HepG2 (cell line): ENCODE measurements around the gene NME8. TPM values are rescaled to one million over a fixed set of nuclear protein-coding genes. Genes with fewer than 3 reads are reported as not detected.

Source experiments
- BHLHE40 ChIP-seq: IDR thresholded peaks from 2 replicates; pipeline ENCODE4 v1.6.1; 2011; ENCODE audit warnings: low read length, improper control_type of control experiment
- FIP1L1 ChIP-seq: fragments of 200-400 bp; formaldehyde crosslinking; IDR thresholded peaks from 2 replicates; pipeline ENCODE4 v1.6.1; 2018; ENCODE audit warnings: low read depth, mild to moderate bottlenecking, low read length, moderate library complexity, borderline replicate concordance; ENCODE audit not compliant: insufficient read depth
- FOXK2 ChIP-seq: fragments of 450-650 bp; IDR thresholded peaks from 2 replicates; pipeline ENCODE4 v1.6.1; 2016
- FOXO1 ChIP-seq: sonication (generic); formaldehyde crosslinking; IDR thresholded peaks from 2 replicates; pipeline ENCODE4 v1.4.0; 2020; ENCODE audit warnings: missing genetic modification reagents
- HNF1B ChIP-seq: sonication (generic); formaldehyde crosslinking; IDR thresholded peaks from 2 replicates; pipeline ENCODE4 v1.5.1; 2020; ENCODE audit warnings: mild to moderate bottlenecking, moderate library complexity, missing genetic modification reagents
- HNF4A ChIP-seq: sonication (generic); formaldehyde crosslinking; IDR thresholded peaks from 2 replicates; pipeline ENCODE4 v1.4.0; 2020; ENCODE audit warnings: missing genetic modification reagents
- HNRNPLL ChIP-seq: fragments of 200-400 bp; formaldehyde crosslinking; IDR thresholded peaks from 2 replicates; pipeline ENCODE4 v1.6.1; 2017; ENCODE audit warnings: mild to moderate bottlenecking, low read depth, low read length; ENCODE audit not compliant: poor library complexity, severe bottlenecking
- NR0B2 ChIP-seq: sonication (generic); formaldehyde crosslinking; IDR thresholded peaks from 2 replicates; pipeline ENCODE4 v1.4.0; 2020; ENCODE audit warnings: mild to moderate bottlenecking, missing genetic modification reagents
- PCBP2 ChIP-seq: fragments of 200-400 bp; formaldehyde crosslinking; optimal IDR thresholded peaks from 2 replicates; pipeline ENCODE3; 2018; ENCODE audit warnings: low read length, low read depth; ENCODE audit not compliant: poor library complexity, severe bottlenecking
- THAP11 ChIP-seq: IDR thresholded peaks from 2 replicates; pipeline ENCODE4 v1.6.1; 2016; ENCODE audit warnings: missing biosample characterization, missing genetic modification reagents
- THAP9 ChIP-seq: sonication (generic); formaldehyde crosslinking; IDR thresholded peaks from 2 replicates; pipeline ENCODE4; 2020; ENCODE audit warnings: missing genetic modification reagents, mild to moderate bottlenecking, borderline replicate concordance
- TOPORS ChIP-seq: sonication (generic); formaldehyde crosslinking; IDR thresholded peaks from 2 replicates; pipeline ENCODE4 v1.8.0; 2023; ENCODE audit warnings: mild to moderate bottlenecking, missing genetic modification reagents
- ZBTB38 ChIP-seq: sonication (generic); formaldehyde crosslinking; IDR thresholded peaks from 2 replicates; pipeline ENCODE4 v1.5.1; 2020; ENCODE audit warnings: mild to moderate bottlenecking, missing genetic modification reagents
- ZNF225 ChIP-seq: sonication (generic); formaldehyde crosslinking; IDR thresholded peaks from 2 replicates; pipeline ENCODE4 v1.4.0; 2020; ENCODE audit warnings: mild to moderate bottlenecking, missing genetic modification reagents
- ZNF230 ChIP-seq: sonication (generic); formaldehyde crosslinking; IDR thresholded peaks from 2 replicates; pipeline ENCODE4 v1.4.0; 2020; ENCODE audit warnings: mild to moderate bottlenecking, missing genetic modification reagents
- ZNF331 ChIP-seq: sonication (generic); formaldehyde crosslinking; IDR thresholded peaks from 2 replicates; pipeline ENCODE4 v1.4.0; 2020; ENCODE audit warnings: missing genetic modification reagents
- ZNF512 ChIP-seq: sonication (generic); formaldehyde crosslinking; IDR thresholded peaks from 2 replicates; pipeline ENCODE4 v1.4.0; 2020; ENCODE audit warnings: mild to moderate bottlenecking, missing genetic modification reagents
- ZNF614 ChIP-seq: IDR thresholded peaks from 2 replicates; pipeline ENCODE4 v1.6.1; 2018; ENCODE audit warnings: missing biosample characterization, missing genetic modification reagents, inconsistent platforms, borderline replicate concordance
- ZNF788 ChIP-seq: sonication (generic); formaldehyde crosslinking; IDR thresholded peaks from 2 replicates; pipeline ENCODE4 v1.5.0; 2020; ENCODE audit warnings: mild to moderate bottlenecking, missing genetic modification reagents, borderline replicate concordance
- ZSCAN21 ChIP-seq: sonication (generic); formaldehyde crosslinking; IDR thresholded peaks from 2 replicates; pipeline ENCODE4 v1.8.0; 2022; ENCODE audit warnings: mild to moderate bottlenecking, missing genetic modification reagents, moderate library complexity, borderline replicate concordance
- polyA plus RNA-seq, 8 experiments: library from polyadenylated mRNA; depleted of rRNA in 3 of 8; stranded (reverse) in 7 of 8; unstranded in 1 of 8; fragments of >200 nt; fragmentation: Illumina TruSeq in 4 of 8; extraction: Trizol in 4 of 8; gene quantifications; 2 replicates each; pipeline versions ENCODE4 v1.2.1 to v1.2.3, GENCODE V29; 2011 to 2016; ENCODE audit warnings: low read depth in 4 of 8, missing spikeins in 1 of 8, mixed read lengths in 1 of 8; ENCODE audit not compliant: insufficient read depth in 1 of 8
- total RNA-seq, 5 experiments: library from RNA; depleted of rRNA; stranded (reverse); fragments of >200 nt; fragmentation: Illumina TruSeq; extraction: Trizol; gene quantifications; 2 replicates each; pipeline ENCODE4 v1.2.3, GENCODE V29; 2016; ENCODE audit warnings: low read depth in 1 of 5

The NME8 gene
- total and polyA plus RNA-seq, 2 of the 13 experiments (the other 11 are each of a cell fraction or from before 2014, with no cell fraction given) = not detected

DNA sequence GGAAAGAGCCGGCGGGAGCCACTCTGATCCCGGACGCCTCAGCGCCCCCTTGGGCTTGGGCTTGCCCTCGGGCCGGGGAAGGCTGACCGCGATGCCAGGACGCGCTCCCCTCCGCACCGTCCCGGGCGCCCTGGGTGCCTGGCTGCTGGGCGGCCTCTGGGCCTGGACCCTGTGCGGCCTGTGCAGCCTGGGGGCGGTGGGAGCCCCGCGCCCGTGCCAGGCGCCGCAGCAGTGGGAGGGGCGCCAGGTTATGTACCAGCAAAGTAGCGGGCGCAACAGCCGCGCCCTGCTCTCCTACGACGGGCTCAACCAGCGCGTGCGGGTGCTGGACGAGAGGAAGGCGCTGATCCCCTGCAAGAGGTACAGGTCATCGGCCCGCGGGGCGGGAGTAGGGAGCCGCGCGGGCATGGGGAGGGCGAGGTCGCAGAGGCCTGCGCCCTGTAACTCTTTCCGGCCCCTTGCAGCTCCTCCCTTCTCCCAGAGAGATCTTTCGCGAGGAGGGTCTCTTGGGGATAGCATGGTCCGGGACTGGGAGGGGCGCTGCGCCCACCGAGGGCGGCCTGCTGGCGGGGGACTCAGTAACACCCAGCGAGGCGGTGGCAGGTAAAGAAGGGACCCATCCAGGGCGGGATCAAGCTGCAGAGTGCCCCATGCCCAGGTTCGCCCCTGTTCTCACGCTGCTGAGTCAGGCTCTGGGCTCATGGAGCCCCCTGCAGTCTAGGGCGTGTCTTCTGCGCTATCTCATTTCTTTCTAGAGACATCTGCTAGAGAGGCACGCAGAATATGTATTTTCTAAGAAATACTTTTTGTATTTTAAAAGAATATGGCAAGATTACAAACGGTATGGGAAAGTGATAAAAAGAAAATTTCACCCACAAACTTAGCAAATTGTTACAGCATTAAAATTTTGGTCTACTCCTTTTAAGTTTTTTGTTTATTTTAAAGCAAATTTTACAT is 72.7 kb downstream of the NME8 start (continued):
- TF ChIP-seq THAP9 (CRISPR knock-in tag) (no peak), HNRNPLL (peak; percentile 83), BHLHE40 (no peak), FOXK2 (no peak), ZNF230 (CRISPR knock-in tag) (no peak), THAP11 (CRISPR knock-in tag) (no peak), ZNF788 (CRISPR knock-in tag) (peak; percentile 74; the same call in 1 of the 2 replicates), ZSCAN21 (CRISPR knock-in tag) (peak; percentile 75; the same call in 1 of the 2 replicates), HNF4A (peak; percentile 31; the same call in 1 of the 2 replicates), TOPORS (CRISPR knock-in tag) (peak; percentile 55; the same call in 1 of the 2 replicates), FOXO1 (CRISPR knock-in tag) (no peak; the same call in 1 of the 2 replicates), FIP1L1 (no peak), ZNF512 (CRISPR knock-in tag) (no peak), ZNF331 (no peak), ZNF225 (peak; percentile 64; the same call in 1 of the 2 replicates), HNF1B (CRISPR knock-in tag) (no peak), PCBP2 (no peak), ZBTB38 (CRISPR knock-in tag) (peak; percentile 27; the same call in 1 of the 2 replicates), NR0B2 (CRISPR knock-in tag) (no peak), ZNF614 (CRISPR knock-in tag) (no peak)
